Muscle of arm (tissue), 12 donors: ENCODE data around the gene MTRF1L. TPM values are rescaled to one million over a fixed set of nuclear protein-coding genes. Genes with fewer than 3 reads are reported as not detected.
A peak's percentile ranks its signal among the peaks of the same experiment; 100 is the strongest.
"Not testable (repeated sequence)": the region's sequence is repeated elsewhere in the genome, so short reads cannot be mapped to it uniquely, and the experiment has no call there.

Experiments used
- DNase-seq: peaks from one replicate; pipeline ENCODE4 v3.0.0-alpha.2; 2013
- polyA plus RNA-seq, 12 donors: library from polyadenylated mRNA; unstranded; fragments of 120-200 nt; gene quantifications; one replicate each; pipeline ENCODE4 v1.2.1, GENCODE V29; 2013; ENCODE audit not compliant: insufficient read length in 12 of 12

The MTRF1L gene
- polyA plus RNA-seq, 12 donors: 16.4 to 40.5 (median 22.0) TPM; not detected in 1

DNA sequence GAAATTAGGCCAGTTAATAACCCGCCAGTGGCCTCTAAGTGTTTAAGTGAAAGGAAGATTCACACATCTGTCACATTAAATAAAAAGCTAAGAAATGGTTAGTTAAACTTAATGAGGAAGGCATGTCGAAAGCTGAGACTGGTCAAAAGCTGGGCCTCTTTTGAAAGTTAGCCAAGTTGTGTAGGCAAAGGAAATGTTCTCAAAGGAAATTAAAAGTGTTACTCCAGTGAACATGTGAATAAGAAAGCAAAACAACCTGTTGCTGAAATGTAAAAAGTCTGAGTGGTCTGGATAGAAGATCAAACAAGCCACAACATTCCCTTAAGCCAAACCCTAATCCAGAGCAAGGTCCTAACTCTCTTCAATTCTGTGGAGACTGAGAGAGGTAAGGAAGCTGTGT is 10.9 kb upstream of the MTRF1L start:
- DNase-seq: no peak

DNA sequence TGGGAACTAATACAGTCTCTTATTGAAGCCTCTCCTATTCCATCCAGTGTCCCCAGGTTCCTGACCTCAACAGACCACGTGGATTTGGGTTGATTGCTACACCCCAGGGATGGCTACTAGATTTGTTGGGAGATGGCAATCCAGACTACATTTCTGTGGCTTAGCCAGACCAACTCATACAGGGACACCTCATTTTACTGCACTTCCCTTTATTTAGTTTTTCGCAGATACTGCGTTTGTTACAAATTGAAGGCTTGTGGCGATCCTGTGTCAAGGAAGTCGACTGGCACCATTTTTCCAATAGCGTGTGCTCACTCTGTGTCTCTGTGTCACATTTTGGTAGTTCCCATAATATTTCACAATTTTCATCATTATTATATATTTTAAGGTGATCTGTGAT is 10.3 kb upstream of the MTRF1L start:
- DNase-seq: no peak

DNA sequence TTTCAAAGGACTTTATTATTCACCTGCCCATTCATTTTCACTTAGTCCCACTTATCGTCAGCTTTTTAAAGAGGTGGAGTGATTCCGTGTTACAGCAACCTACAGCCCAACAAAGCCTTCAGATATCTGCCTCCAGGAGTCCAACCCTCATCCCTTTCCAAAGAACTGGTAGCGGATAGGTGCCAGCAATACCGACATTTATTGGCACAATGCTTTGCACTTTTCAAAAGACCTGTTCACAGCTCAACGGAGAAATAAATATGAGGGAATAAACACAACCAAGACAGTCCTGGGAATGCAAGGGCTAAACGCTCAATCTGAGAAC is 819 bp upstream of the MTRF1L start:
- peak; percentile 17 for DNase-seq

DNA sequence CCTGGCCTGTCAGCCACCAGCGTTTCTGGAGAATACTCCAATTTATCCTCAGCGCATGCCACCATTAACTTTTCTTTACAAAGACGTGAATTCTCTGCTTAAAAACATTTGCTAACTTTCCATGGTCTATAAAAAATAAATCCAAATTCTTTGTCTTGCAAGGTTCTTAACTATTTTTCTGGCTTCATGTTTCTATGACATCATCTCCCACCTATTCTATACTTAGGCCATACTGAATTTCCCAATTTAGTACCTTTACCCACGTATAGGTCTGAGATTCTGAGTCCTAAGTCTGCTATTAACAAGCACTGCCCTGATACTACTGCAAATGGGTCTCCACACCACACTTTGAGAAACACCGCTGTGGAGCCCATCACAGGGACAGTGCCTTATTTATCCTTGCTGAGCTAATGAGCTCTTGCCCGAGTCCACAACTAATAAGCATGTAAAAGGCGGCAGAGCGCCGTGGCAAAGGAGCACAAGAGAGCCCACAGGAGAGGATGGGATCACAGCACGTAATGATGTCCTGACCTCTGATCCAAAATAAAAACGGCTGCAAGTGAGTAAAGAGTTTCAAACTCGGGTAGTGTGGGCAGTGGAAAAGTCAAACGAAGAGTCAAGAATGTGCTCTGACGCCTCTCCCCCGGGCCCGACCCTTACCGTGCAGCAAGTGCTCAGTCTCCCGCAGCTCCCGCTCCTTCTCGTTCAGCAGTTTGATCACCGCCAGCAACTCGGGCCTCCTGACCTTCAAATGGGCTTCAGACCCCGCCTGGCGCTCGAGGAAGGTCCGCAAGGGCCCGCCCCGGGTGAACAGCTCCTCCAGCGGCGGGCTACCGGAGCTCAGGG is 519 bp downstream of the MTRF1L start:
- DNase-seq: peak; percentile 23

DNA sequence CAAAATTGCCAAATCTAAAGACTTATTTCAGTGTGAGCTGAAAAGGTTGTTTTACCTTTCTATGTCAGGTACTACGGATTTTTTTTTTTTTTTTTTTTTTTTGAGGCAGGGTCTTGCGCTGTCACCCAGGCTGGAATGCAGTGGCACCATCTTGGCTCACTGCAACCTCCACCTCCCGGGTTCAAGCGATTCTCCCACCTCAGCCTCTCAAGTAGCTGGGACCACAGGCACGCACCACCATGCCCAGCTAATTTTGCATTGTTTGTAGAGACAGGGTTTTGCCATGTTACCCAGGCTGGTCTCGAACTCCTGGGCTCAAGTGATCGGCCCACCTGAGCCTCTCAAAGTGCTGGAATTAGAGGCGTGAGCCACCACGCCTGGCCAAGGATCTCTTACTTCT is 1.7 kb downstream of the MTRF1L start:
- DNase-seq: not testable (repeated sequence)

DNA sequence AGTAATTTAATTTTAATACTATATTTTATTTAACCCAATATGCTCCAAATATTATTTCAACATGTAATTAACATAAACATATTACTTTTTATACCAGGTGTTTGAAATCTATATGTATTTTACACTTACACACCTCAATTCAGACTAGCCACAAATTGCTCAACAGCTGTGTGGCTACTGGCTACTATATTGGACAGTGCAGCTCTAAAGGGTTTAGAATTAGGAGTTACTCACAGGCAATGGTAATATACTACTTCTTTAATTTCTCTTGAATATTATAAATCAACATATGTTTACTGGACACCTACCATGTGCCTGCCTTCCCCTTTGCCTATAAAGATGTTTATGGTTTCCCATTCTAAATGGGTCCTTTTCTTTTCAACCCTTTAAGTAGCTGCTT is 2.3 kb downstream of the MTRF1L start:
- DNase-seq: no peak

DNA sequence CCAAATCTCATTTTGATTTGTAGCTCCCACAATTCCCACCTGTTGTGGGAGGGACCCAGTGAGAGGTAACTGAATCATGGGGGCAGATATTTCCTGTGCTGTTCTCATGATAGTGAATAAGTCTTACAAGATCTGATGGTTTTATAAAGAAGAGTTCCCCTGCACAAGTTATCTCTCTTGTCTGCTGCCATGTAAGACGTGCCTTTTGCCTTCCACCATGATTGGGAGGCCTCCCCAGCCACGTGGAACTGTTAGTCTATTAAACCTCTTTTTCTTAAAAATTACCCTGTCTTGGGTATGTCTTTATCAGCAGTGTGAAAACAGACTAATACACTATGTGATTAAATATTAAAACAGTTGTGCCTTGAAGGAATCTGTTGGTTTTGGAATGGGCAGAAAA is 3.0 kb downstream of the MTRF1L start:
- not testable (repeated sequence) for DNase-seq

DNA sequence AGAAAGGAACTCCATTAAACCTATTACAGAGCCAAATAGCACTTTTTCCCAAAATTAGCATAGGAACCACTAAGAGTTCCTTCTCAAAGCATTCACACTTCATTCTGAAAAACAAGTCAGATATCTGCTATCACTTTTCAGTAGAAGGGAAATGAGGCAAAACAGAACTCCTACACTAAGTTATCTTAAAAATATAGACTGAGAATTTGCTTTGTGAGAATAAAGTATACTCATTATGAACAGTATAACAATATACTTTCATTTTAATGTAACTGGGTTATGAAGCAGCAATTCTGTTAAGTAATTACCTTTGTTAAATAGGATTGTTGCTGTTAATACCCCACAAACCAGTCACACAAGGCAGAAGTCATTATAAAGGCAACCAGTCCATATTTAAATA is 8.7 kb downstream of the MTRF1L start:
- no peak for DNase-seq

DNA sequence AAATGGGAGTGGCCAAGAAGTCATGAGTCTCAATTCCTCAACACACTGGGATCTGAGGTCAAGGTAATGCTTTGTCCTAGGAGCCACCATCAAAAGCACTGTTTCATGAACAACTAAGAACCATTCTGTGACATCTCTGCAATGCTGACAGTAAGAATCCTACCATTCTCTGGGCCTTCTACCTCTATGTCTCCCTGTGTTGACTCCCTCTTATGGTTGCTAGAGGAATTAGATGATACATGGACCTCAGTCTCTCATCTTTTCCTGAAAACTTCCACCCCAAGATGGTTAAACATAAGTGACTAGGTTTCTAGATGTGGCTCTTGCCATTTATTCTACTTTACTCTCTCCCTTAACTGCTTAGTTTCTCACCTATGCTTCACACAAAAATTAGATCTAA is 9.1 kb downstream of the MTRF1L start:
- no peak for DNase-seq

DNA sequence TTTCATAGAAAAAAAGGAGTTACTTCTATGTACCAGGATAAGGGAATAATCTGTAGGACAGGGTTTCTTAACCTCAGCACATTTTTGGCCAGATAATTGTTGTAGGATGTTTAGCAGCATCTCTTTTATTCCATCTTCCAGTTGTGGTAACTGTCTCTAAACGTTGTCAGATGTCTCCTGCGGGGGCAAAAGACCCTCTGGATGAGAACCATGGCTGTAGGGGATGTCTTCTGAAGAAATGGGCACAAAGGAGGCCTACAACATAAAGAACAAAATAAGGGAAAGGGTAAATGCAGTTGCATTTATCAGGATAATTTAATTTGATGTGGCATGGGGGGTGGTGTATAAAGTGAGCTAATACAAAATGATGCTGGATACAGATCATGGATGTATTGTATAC is 15.5 kb downstream of the MTRF1L start:
- no peak for DNase-seq

DNA sequence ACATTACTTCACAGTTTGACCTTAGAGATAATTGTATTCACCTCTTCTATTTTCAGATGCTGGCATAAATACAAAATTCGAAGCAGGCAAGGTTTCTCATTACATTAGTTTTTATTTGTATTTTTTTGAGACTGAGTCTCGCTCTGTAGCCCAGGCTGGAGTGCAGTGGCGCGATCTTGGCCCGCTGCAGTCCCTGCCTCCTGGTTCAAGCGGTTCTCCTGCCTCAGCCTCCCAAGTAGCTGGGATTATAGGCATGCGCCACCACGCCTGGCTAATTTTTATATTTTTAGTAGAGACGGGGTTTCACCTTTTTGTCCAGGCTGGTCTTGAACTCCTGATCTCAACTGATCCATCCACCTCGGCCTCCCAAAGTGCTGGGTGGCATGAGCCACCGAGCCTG is 17.2 kb downstream of the MTRF1L start:
- not testable (repeated sequence) for DNase-seq

DNA sequence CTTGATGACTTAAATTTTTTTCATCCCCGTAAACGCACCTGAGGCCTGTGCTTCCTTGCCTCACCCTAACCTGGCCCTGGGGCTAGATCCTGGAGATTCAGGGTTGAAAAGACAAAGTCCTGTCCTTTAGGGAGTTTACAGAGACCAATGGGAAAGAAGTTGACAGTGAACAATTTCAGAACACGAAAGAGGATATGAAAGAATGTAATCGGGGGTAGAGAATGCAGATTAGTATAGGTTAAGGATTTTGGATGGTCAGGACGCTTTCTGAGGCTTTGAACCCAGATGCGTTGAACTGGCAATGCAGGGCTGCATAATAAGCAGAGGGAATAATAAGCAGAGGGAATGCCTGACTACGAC is 18.0 kb downstream of the MTRF1L start:
- no peak for DNase-seq

DNA sequence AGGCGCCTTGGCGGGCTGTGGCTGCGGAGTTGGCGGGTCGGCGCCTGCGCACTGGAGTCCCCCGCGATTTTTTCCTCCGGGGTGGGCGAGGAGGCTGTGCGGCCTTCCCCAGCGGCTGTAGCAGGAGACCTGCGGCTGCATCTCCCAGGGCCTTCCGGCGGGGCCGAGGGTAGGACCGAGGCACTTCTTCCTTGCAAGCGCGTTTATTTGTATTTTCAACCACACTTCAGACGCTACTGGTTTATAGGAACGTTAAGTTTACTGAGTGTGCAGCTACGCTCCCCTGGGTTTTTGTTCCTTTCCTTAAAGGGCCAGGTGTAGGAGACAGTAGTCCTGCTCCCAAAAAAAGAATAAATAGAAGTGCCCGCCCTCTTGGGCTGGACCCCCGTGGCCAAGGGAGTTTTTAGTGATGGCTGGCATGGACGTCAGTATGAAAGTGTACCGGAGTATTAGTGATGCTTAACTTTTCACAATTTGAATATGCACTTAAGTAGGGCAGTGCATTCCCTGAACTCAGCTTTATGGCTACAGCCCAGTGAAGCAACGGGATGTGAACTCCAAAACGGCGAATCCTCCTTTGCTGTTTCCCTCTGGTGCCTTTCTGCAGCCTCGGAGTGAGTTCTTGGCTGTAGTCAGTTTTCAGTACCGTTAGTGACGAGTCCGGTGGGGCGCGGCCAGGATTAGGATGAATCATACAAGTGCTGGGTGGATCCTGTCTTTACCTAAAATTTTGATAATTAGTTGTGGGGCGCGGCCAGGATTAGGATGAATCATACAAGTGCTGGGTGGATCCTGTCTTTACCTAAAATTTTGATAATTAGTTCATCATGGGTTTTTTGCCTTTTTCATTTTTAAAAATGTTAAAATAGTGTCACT is 18.6 kb downstream of the MTRF1L start:
- peak; percentile 85 for DNase-seq

DNA sequence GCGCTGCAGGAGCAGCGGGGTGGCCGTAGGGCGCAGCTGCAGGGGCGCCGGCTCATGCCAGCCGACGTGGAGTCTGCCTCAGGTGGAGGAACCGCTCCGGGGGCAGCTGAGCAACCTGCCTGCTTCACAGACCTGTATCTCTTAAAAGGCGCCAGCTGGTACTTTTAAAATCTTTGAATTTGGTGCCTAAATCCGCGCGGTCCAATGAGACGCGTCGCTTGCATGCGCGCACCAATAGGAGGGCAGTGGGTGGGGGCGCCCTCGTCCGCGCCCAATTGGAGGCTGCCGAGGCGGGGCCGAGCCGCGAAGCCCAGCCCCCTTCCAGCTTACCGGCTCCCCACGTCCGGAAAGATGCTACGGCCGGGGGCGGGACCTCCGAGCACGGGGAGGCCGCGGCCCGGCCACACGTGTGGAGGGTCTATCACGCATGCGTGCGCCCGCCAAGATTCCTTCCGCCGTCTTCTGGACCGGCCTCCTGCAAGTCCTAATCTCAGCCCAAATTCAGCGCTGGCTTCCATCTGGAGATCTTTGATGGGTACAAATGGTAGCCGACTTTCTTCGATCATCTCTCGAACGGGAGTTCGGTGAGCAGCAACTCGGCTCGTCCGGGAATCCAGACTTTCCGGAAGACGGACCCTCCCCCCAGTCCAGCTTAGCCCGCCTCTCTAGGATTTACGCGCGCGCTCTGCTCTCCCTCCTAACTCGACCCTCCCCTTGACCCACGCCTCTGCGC is 19.4 kb downstream of the MTRF1L start, which contains the start of gene FBXO5:
TSS of gene FBXO5 (minus strand) at position 138 of the 733 bp plus-strand sequence. CDS start at position 56, 82 bp downstream.
- peak; percentile 97 for DNase-seq

DNA sequence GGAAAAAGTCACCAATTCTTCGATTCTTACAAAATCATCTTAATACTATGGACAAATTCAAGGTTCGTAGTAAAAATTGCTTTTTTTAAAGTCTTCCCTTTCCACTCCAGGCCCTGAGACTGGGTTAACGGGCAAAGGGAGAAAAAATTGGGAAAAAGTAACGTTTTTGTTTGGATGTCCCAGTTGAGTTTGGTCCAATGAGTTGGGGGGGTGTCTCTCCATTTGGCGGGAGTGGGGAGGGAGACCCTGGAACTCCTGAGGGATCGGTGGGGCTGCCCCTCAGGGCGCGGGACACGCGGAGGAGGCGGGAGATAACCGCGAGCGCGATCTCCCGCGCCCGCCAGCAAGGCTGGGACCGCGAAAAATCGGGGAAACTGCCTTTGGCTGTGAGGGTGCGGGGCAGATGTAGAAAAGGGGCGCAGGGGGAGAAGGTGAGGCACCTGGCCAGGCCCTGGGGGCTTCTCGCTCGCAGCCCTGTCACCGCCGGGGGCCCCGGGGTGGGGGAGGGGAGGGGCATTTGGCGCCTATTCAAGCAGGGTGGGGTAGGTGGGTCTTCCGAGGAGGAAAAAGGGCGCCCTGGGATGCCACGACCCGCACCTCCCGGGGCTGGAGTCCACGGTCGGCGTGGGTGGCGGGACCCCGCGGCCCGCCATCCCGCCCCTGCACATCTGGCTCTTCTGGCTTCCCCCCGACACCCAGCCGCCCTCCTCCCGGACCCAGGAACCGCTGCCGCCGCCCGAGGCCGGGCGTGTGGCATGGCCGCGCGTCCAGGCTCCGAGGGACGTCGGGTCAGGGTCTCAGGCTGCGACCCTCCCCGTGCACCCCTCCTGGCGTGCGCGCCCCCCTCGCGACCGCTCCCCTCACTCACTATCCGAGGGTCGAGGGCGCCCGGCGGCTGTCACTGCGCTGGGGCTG is 20.3 kb downstream of the MTRF1L start:
- no peak for DNase-seq

DNA sequence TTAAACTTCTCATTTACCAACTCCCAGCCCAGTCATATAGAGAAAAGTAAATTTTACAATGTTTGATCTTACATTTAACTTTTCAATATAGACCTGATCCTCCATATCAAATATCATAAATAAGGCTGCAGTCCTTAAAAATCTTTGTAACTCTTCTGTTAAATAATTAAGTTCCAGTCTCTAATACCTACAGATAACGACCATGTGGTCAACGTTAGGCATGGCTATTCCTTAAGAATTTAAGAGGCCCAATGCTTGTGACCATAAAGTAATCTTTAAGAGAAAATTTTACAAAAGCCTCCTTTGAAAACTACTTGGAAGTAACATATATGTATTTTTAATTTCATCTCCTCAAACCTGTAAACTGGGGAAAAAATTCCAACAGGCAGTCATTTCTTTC is 21.3 kb downstream of the MTRF1L start:
- no peak for DNase-seq

DNA sequence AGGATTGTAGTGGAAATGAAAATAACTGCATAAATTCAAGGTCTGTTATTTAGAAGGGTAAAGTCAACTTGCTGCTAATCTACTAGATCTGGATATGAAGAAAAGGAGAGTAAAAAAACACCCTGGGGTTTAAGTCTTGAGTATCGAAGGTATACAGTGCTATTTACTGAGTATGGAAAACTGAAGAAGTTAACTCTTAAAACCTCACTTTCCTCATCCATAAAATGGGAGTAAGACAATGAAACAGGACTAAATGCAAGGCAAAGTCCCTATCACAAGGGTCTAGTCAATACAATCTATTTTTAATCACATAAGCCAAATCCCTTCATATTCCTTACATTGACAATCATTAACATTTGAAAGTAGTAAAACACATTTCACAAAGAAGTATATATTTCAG is 21.9 kb downstream of the MTRF1L start:
- DNase-seq: no peak

DNA sequence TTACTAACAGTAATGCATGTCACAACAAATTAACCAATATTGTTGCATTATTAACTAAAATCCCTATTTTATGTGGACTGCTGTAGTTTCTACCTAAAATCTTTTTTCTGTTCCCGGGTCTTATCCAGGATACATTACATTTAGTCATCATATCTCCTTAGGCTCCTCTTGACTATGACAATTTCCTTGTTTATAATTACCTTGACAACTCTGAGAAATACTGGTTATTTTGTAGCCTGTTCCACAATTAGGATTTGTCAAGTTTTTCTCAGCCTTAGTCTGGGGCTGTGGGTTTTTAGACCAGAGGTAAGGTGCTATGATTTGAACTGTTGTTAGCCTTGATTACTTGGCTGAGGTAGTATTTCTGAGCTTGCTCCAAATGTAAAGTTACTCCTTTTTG is 23.4 kb downstream of the MTRF1L start:
- DNase-seq: no peak

DNA sequence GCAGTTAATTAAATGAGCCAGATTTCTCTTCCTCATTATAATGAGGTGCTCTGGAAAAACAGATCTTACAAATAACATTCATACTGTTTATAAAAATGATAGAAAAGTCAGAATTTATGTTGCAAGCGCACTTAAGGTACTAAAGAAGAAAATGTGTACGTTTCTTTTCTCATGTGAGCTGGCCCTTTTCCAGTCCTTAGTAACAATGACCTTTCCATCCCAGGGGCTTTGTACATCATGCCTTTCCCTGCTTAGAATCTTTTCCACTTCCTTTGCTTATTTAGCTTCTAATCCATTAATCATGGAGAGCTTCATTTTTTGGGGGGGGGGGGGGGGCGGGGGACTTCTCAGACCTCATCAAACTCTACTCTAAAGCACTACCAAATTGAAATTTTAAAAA is 24.5 kb downstream of the MTRF1L start:
- no peak for DNase-seq

DNA sequence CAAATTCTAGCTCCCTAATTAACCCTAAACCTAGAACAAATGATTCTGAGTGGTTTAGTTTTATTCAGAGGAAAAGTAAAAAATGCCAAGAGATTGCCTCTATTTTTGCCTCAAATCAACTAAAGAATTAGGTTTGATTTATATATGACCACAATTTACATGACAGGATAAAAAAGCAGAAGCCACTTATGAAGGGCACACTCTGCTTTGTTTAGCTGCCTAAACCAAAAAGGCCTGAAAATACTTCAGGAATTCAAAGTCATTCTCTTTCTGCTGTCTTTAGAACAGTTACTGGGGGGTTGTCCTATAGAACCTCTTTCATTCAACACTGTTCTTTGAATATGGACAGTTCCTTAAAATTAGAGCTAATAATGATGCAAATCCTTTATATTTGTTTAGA is 25.0 kb downstream of the MTRF1L start:
- DNase-seq: no peak

DNA sequence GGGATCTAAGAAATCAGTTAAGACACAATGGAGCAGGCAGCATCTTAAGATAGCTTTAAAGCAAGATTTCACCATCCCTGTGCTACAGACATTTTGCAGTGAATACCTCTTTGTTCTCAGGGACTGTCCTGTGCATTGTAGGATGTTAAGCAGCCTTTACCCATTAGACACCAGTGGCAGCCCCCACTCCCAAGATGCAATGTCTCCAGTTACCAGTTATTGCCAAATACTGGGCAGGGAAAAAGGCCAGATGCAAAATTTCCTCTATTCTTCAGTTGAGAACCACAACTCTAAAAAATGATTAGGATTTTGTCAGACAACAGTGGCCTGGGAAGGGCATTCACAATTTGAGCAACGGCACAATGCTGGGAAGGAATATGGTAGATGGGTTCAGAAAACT is 25.8 kb downstream of the MTRF1L start:
- DNase-seq: no peak
